Fibroblast of pulmonary artery (primary cell): ENCODE results near the gene SNED1.

Experiments used
- DNase-seq: peaks from one replicate; pipeline ENCODE4 v3.0.0-alpha.2; 2010; ENCODE audit warnings: low read depth
- H3K4me3 ChIP-seq: replicated peaks from 2 replicates; pipeline ENCODE4 v1.5.1; 2011; ENCODE audit warnings: low read depth, mild to moderate bottlenecking, control low read depth, low read length, moderate library complexity
- TF ChIP-seq, protein P1 (sequence below): IDR thresholded peaks from 2 replicates; pipeline ENCODE4 v1.5.1; 2011; ENCODE audit warnings: mild to moderate bottlenecking, control low read depth, low read length, inconsistent platforms; ENCODE audit errors: missing control alignments

SNED1 gene

DNA sequence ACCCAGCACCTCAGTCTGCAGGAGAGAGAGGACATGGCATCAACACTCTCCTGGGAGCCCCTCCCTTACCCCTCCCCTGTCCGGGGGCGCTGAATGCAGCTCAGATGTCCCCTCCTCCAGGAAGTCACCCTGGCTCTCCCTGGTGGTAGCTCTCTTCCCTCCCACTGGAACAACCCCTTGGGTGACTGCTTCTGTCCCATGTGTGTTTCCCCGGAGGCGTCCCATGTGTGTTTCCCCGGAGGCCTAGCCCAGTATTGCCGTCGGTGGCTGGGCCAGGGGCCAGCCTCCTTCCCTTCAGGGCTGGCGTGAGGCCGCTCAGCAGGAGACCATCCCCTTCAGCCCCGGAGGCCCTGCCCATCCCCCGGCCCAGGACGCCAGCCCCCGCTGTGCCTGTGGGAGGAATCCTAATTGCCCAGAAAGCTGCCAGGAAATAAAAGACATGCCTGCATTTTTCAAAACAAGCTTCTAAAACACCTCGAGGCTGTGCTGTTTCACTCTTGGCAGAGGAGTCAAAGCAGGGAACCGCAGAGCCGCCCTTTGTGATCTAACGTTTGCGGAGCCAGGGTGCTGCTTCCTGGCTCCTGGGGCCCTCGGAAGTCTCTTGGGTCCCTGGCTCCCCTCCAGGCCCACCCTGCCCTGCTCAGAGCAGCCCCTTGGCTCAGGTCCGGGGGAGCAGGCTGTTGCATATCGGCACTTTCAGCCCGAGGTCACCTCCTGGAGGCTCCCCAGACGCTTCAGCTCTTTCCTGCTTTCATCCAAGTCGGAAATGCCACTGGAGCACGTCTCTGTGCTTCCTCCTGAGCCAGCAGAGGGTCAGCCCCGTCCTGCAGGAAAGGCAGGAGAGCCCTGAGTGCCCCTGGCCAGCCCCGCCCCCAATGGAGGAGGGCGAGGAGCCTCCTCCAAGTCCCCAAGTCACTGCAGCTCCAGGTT is 11.4 kb downstream of the SNED1 start:
- DNase-seq: peak; percentile 96
- H3K4me3 ChIP-seq: peak overlapping the region; percentile 27
- TF ChIP-seq, protein P1, sequence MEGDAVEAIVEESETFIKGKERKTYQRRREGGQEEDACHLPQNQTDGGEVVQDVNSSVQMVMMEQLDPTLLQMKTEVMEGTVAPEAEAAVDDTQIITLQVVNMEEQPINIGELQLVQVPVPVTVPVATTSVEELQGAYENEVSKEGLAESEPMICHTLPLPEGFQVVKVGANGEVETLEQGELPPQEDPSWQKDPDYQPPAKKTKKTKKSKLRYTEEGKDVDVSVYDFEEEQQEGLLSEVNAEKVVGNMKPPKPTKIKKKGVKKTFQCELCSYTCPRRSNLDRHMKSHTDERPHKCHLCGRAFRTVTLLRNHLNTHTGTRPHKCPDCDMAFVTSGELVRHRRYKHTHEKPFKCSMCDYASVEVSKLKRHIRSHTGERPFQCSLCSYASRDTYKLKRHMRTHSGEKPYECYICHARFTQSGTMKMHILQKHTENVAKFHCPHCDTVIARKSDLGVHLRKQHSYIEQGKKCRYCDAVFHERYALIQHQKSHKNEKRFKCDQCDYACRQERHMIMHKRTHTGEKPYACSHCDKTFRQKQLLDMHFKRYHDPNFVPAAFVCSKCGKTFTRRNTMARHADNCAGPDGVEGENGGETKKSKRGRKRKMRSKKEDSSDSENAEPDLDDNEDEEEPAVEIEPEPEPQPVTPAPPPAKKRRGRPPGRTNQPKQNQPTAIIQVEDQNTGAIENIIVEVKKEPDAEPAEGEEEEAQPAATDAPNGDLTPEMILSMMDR: no peak

DNA sequence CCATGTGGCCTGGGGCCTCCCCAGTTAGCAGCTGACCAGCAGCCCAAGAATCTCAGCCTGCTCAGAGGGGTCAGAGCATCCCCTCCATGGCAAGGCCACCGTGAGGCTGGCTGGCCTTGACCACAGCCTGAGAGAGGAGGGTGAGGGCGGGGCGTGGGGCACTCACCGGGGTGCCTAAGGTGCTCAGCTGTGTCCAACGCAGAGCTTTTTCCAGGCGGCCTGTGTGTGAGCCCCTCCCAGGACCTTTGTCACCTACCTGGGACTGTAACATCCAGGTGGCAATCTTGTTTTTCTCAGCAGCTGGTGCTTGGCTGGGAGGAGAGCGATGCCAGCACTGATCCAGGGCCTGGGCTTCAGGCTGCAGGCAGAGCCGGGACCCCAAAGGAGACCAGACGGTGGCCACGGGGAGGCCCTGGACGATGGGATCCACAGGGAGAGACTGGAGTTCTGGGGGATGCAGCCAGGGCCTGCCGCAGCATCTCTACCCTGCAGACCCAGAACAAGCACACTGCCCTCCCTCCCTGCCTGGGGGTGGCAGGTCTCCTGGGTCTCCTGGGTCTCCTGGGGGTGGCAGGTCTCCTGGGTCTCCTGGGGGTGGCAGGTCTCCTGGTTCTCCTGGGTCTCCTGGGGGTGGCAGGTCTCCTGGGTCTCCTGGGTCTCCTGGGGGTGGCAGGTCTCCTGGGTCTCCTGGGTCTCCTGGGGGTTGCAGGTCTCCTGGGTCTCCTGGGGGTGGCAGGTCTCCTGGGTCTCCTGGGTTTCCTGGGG is 12.3 kb downstream of the SNED1 start:
- no peak for DNase-seq
- TF ChIP-seq, protein P1: no peak
- H3K4me3 ChIP-seq: no peak overlapping the region

DNA sequence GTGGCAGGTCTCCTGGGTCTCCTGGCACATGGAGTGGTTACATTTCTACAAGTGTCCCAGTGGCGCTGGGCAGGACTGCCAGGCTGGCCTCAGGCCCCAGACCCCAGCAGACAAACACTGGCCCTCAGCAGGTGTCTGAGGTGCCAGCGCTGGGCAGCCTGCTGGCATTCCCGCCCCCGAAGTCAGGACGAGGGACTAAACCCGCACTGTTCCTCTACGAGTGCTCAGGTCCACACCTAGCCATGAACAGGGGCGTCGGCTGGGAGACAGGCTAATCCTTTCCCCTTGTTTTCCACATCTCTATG is 12.8 kb downstream of the SNED1 start:
- no peak for DNase-seq
- TF ChIP-seq, protein P1: no peak
- no peak overlapping the region for H3K4me3 ChIP-seq

DNA sequence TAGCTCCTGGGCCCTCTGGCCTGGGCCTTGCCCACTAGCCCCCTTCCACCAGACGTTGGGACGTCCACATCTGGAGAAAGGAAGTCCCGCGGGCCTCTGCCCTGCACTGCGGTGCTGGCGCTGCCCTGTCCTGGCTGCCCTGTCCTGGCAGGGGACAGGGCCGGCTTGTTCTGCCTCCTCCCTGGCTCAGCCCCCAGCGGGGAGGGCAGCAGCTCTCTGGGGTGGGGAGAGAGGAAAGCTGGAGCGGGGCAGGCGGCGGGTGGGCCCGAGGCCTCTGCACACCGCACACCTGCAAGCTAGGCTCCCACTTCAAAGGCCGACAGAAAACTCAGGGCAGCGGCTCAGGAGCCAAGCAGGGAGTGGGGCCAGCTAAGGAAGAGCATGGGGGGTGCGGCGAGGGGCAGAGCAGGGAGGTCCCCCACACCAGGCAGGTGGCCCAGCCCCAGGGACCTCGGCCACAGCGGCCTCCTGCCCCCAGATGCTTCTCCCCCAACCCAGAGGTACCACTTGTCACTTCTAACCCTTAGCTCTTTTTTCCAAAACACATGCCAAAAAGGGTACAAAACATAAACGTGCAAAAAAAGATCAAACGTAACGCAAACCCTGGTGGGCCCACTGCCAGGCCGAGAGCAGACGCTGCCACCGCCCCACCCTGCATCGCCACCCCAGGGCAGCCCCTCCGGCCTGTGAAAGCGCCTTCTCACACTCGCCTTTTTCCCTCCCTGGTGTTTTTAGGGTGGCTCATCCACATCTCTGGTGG is 13.5 kb downstream of the SNED1 start:
- TF ChIP-seq, protein P1: no peak
- DNase-seq: no peak
- H3K4me3 ChIP-seq: no peak overlapping the region

GRCh38 chr2:241014224-241014623 is 15.8 kb downstream of the SNED1 start:
- no peak overlapping the region for H3K4me3 ChIP-seq
- no peak for DNase-seq
- TF ChIP-seq, protein P1: no peak

- H3K4me3 ChIP-seq: no peak overlapping the region
- TF ChIP-seq, protein P1: no peak
- DNase-seq: no peak
These were observed 16.3 kb downstream of the SNED1 start for GRCh38 chr2:241014764-241015163.
